Astrocyte (in vitro differentiated cells and primary cell): ENCODE measurements around the gene CORIN. TPM values are rescaled to one million over a fixed set of nuclear protein-coding genes. Genes with fewer than 3 reads are reported as not detected.

ENCODE experiments used
- DNase-seq: peaks from one replicate; pipeline ENCODE4 v3.0.0-alpha.2; 2010; ENCODE audit warnings: low read depth
- FAIRE-seq: peaks from 2 replicates; lab custom pipeline; 2011; peaks lifted over from hg19 to GRCh38; lab: Jason Lieb, UNC
- H2AFZ ChIP-seq: 2 replicates; pipeline ENCODE4 v1.6.0; 2012; ENCODE audit warnings: low read depth, low read length, inconsistent platforms
- H3K27ac ChIP-seq: 2 replicates; pipeline ENCODE4 v1.5.1; 2011; ENCODE audit warnings: low read depth, low read length, inconsistent platforms
- H3K27me3 ChIP-seq: 2 replicates; pipeline ENCODE4 v1.6.0; 2011; ENCODE audit warnings: low read length, inconsistent platforms; ENCODE audit not compliant: insufficient read depth
- H3K36me3 ChIP-seq: 2 replicates; pipeline ENCODE4 v1.5.1; 2011; ENCODE audit warnings: low read length, inconsistent platforms; ENCODE audit not compliant: insufficient read depth
- H3K4me1 ChIP-seq: 2 replicates; pipeline ENCODE4 v1.5.1; 2011; ENCODE audit warnings: low read length, inconsistent platforms; ENCODE audit not compliant: insufficient read depth
- H3K4me2 ChIP-seq: 2 replicates; pipeline ENCODE4 v1.6.0; 2012; ENCODE audit warnings: low read length, inconsistent platforms
- H3K4me3 ChIP-seq: 2 replicates; pipeline ENCODE4 v1.5.1; 2011; ENCODE audit warnings: low read depth, mild to moderate bottlenecking, low read length, inconsistent platforms; ENCODE audit not compliant: insufficient read depth
- H3K79me2 ChIP-seq: 2 replicates; pipeline ENCODE4 v1.6.0; 2012; ENCODE audit warnings: mild to moderate bottlenecking, low read length, inconsistent platforms; ENCODE audit not compliant: insufficient read depth
- H3K9ac ChIP-seq: 2 replicates; pipeline ENCODE4 v1.6.0; 2012; ENCODE audit warnings: mild to moderate bottlenecking, low read length, inconsistent platforms
- H3K9me3 ChIP-seq: 2 replicates; pipeline ENCODE4 v1.5.1; 2012; ENCODE audit warnings: low read depth, mild to moderate bottlenecking, low read length, inconsistent platforms; ENCODE audit not compliant: insufficient read depth
- H4K20me1 ChIP-seq: 2 replicates; pipeline ENCODE4 v1.6.0; 2012; ENCODE audit warnings: low read length, inconsistent platforms; ENCODE audit not compliant: insufficient read depth
- H3K27ac Mint-ChIP-seq: one replicate; pipeline ENCODE4 v1.8.0; 2021; ENCODE audit warnings: mild to moderate bottlenecking, mixed read lengths; ENCODE audit not compliant: unreplicated experiment
- H3K27me3 Mint-ChIP-seq: one replicate; pipeline ENCODE4 v1.8.0; 2021; ENCODE audit warnings: low read depth, mixed read lengths; ENCODE audit not compliant: unreplicated experiment
- H3K36me3 Mint-ChIP-seq: one replicate; pipeline ENCODE4 v1.8.0; 2021; ENCODE audit warnings: low read depth, mixed read lengths; ENCODE audit not compliant: unreplicated experiment
- H3K4me1 Mint-ChIP-seq: one replicate; pipeline ENCODE4 v1.8.0; 2021; ENCODE audit warnings: low read depth, mixed read lengths; ENCODE audit not compliant: unreplicated experiment
- H3K4me3 Mint-ChIP-seq: one replicate; pipeline ENCODE4 v1.8.0; 2021; ENCODE audit warnings: mild to moderate bottlenecking, moderate library complexity, mixed read lengths; ENCODE audit not compliant: unreplicated experiment
- H3K9me3 Mint-ChIP-seq: one replicate; pipeline ENCODE4 v1.8.0; 2021; ENCODE audit warnings: mild to moderate bottlenecking, mixed read lengths; ENCODE audit not compliant: unreplicated experiment
- EZH2 ChIP-seq: IDR thresholded peaks from 2 replicates; pipeline ENCODE4 v1.6.1; 2012; ENCODE audit warnings: mild to moderate bottlenecking, low read length, inconsistent platforms; ENCODE audit not compliant: insufficient read depth
- total RNA-seq: library from RNA; stranded (reverse); gene quantifications from 2 replicates; pipeline ENCODE4 v1.2.1, GENCODE V29; 2021
- TF ChIP-seq, protein P1 (sequence below): IDR thresholded peaks from 2 replicates; pipeline ENCODE4 v1.5.1; 2011; ENCODE audit warnings: low read depth, mild to moderate bottlenecking, inconsistent platforms, low read length, moderate library complexity; ENCODE audit not compliant: insufficient read depth

The CORIN gene
- total RNA-seq, 1 donor from 2014 or later, result 0.20 TPM

DNA sequence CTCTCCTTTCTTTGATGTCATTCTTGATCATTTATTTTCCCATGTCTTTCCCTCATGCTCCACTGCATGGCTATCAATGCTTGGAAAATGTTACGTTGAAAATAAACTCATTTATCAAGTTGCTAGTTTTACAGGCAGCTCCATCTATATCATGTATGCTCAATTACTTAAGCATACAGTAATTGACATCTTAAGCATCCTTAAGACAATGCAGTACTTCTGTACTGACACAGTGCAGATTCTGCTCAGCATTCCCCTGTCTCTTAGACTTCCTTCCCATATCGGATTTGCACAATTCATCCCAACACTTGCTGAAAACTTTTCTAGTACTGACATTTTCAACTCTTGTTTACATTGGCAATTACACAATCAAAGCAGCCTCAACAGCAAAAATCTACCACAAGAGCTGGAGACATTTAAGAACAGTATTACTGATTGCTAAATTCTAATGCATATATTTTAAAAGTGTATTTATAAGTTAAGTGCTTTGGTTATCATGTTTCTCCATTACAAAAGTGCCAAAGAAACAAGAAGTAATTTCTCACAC is 187.2 kb downstream of the CORIN start:
- Histone ChIP-seq H3K4me3 (no peak overlapping the region), H3K27me3 (no peaks in the 10 kb centered on the region), H3K79me2 (no peaks in the 10 kb centered on the region), H3K9me3 (no peaks in the 10 kb centered on the region), H3K36me3 (no peaks in the 10 kb centered on the region), H2AFZ (no peak overlapping the region), H4K20me1 (no peaks in the 10 kb centered on the region), H3K27ac (no peak overlapping the region), H3K9ac (no peak overlapping the region), H3K4me1 (no peaks in the 10 kb centered on the region), H3K4me2 (no peak overlapping the region)
- Mint-ChIP-seq H3K9me3 (no peaks in the 10 kb centered on the region), H3K27ac (no peak overlapping the region), H3K4me1 (no peaks in the 10 kb centered on the region), H3K27me3 (peaks cover 6% of the 10 kb centered on the region), H3K36me3 (no peaks in the 10 kb centered on the region), H3K4me3 (no peak overlapping the region)
- TF ChIP-seq EZH2, result no peak
- TF ChIP-seq, protein P1, sequence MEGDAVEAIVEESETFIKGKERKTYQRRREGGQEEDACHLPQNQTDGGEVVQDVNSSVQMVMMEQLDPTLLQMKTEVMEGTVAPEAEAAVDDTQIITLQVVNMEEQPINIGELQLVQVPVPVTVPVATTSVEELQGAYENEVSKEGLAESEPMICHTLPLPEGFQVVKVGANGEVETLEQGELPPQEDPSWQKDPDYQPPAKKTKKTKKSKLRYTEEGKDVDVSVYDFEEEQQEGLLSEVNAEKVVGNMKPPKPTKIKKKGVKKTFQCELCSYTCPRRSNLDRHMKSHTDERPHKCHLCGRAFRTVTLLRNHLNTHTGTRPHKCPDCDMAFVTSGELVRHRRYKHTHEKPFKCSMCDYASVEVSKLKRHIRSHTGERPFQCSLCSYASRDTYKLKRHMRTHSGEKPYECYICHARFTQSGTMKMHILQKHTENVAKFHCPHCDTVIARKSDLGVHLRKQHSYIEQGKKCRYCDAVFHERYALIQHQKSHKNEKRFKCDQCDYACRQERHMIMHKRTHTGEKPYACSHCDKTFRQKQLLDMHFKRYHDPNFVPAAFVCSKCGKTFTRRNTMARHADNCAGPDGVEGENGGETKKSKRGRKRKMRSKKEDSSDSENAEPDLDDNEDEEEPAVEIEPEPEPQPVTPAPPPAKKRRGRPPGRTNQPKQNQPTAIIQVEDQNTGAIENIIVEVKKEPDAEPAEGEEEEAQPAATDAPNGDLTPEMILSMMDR, result no peak
- FAIRE-seq (no peak), DNase-seq (no peak)

DNA sequence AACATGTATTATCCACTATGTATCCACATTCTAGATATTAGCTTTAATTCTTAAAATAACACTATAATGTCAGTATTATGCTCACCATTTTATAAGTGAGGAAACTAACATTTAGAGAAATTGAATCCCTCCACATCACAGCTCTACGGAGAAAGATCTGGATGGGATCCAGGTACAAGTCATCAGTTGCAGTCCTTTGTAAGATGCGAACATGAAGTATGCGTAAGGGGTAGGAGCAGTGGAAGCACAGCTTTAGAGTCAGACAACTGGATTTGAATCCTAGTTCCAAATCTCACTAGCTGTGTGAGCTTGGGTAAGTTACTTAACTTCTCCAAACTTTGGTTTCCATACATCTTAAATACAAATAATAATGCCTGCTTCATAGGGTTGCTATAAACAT is 190.3 kb downstream of the CORIN start:
- H3K4me2 ChIP-seq, result no peak overlapping the region
- no peaks in the 10 kb centered on the region for H3K36me3 Mint-ChIP-seq
- H3K4me1 ChIP-seq, result no peaks in the 10 kb centered on the region
- H3K36me3 ChIP-seq, result no peaks in the 10 kb centered on the region
- no peak overlapping the region for H3K27ac Mint-ChIP-seq
- H3K27me3 ChIP-seq, result no peaks in the 10 kb centered on the region
- H2AFZ ChIP-seq, result no peak overlapping the region
- no peaks in the 10 kb centered on the region for H4K20me1 ChIP-seq
- no peaks in the 10 kb centered on the region for H3K9me3 ChIP-seq
- peaks cover 10% of the 10 kb centered on the region for H3K4me1 Mint-ChIP-seq
- TF ChIP-seq, protein P1, result no peak
- TF ChIP-seq EZH2, result no peak
- no peak overlapping the region for H3K4me3 ChIP-seq
- H3K9ac ChIP-seq, result no peak overlapping the region
- H3K4me3 Mint-ChIP-seq, result no peak overlapping the region
- FAIRE-seq, result no peak
- no peaks in the 10 kb centered on the region for H3K79me2 ChIP-seq
- H3K27ac ChIP-seq, result no peak overlapping the region
- no peaks in the 10 kb centered on the region for H3K9me3 Mint-ChIP-seq
- DNase-seq, result no peak
- H3K27me3 Mint-ChIP-seq, result peaks cover 6% of the 10 kb centered on the region

DNA sequence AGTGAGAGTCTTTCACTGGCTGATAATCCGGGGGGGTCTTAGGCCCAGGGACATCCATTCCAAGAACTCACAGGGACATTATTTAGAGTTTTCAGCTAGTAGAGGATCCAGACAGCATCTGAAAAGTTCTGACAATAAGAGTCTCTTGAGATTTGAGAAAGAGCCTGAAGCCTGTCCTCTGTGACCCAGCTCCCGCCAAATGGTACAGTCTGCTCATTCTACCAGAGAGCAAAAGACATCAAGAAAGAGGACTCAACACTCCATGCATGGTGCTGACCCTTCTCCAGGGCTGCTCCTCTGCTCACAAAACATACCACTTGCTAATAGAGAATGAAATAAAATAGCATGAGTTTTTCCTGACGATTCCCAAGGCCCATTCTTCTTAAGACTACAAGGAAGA is 190.8 kb downstream of the CORIN start:
- H3K79me2 ChIP-seq, result no peaks in the 10 kb centered on the region
- no peaks in the 10 kb centered on the region for H3K9me3 ChIP-seq
- no peaks in the 10 kb centered on the region for H3K36me3 Mint-ChIP-seq
- H3K9me3 Mint-ChIP-seq, result no peaks in the 10 kb centered on the region
- no peak overlapping the region for H2AFZ ChIP-seq
- no peak overlapping the region for H3K4me2 ChIP-seq
- no peak overlapping the region for H3K9ac ChIP-seq
- H3K27me3 Mint-ChIP-seq, result peaks cover 6% of the 10 kb centered on the region
- no peak overlapping the region for H3K27ac Mint-ChIP-seq
- H3K4me3 Mint-ChIP-seq, result no peak overlapping the region
- no peaks in the 10 kb centered on the region for H3K36me3 ChIP-seq
- no peak overlapping the region for H3K27ac ChIP-seq
- no peaks in the 10 kb centered on the region for H4K20me1 ChIP-seq
- TF ChIP-seq, protein P1, result no peak
- no peak for TF ChIP-seq EZH2
- peaks cover 10% of the 10 kb centered on the region for H3K4me1 Mint-ChIP-seq
- H3K4me3 ChIP-seq, result no peak overlapping the region
- no peaks in the 10 kb centered on the region for H3K27me3 ChIP-seq
- DNase-seq (no peak), FAIRE-seq (no peak)
- no peaks in the 10 kb centered on the region for H3K4me1 ChIP-seq
